Superior temporal gyrus (tissue), 1 donor: ENCODE data around the gene SELENON.

ENCODE experiments used
- DNase-seq: peaks from one replicate; pipeline ENCODE4 v3.0.0-alpha.2; 2016; ENCODE audit errors: extremely low spot score

Gene SELENON

DNA sequence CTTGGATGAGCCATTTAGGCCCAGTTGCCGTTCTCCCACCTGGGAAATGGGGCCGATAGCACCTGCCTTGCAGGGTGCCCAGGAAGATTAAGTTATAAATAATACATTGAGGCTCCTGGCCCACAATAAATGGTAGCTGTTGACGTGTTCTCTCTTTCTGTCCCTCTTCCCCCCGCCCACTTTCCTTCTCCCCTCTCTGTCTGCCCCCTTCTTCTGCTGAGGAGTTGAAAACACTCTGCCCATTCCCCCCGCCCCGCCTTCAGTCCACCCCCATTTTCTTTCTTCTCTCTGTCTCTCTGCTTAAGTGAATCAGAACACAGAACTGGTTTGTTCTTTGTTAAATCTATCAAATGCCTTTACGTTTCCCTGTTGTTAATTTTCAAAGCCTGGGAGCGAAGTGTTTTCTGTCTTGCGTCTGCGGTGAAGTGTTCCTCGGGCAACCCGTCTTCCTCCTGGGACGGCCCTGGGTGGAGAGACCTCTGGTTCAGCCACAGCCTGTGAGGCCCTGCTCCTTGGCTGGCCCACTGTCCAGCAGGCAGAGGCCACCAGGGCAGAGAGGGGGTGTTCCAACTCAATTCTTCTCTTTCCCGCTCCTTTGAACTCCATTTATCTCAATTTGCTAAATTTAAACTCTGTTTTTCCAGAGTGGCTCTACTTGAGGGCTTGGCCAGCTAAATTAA lies 29.3 kb upstream of the SELENON start:
- DNase-seq, result no peak

DNA sequence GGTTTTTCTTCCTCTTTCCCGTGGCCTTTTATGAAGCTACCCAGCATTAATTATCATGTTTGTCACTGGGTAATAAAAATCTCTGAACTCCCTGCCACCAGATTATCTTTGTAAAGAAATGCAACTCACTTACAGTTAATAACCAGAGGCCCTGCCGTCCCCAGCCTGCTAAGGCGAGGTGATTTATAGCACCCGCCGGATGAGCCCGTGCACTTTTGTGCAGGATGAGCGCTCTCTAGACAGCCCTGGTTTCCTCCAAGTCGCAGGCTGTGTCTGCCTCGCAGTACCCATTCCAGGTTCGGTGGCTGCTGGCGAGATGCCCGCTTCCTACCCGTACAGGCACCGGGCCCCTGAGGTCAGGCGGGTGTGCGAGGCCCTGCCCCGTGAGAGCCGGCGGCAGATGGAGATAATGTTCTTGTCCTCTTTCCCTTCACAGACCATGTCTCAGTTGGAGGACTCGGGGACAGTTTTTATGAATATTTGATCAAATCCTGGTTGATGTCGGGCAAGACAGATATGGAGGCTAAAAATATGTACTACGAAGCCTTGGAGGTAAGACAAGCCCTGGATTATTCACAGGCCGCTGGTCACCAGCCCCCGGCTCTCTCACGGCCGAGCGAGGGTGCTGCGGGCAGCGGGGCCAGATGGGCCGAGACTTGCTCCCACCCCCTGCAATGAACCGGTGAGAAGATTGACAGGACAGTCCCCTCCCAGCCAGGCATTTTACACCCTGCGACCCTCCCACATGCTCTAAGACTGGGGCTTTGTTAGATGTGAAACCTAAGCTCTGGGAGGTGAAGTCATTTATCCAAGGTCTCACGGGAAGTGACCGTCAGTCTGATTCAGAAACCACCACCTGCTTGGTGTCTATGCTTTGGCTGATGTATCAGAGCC lies 28.5 kb upstream of the SELENON start:
- no peak for DNase-seq

DNA sequence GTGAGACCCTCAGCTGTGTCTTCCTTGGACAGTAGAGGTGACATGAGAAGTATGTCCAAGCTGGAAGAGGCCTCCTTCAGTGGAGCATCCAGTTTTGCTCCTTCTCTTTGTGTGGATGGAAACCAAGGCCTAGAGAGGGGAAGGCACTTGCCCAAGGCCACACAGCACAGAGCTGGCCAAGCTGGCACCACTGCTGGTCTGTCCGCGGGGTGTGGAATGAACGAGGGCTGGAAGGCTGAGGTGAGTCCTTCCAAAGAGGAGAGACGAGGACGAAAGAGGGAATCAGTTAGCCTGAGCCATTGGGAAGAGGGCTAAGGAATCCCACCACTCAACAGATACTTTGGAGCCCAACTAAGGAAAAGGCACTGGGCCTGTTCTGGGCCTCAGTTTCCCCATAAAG lies 27.8 kb upstream of the SELENON start:
- DNase-seq, result no peak

DNA sequence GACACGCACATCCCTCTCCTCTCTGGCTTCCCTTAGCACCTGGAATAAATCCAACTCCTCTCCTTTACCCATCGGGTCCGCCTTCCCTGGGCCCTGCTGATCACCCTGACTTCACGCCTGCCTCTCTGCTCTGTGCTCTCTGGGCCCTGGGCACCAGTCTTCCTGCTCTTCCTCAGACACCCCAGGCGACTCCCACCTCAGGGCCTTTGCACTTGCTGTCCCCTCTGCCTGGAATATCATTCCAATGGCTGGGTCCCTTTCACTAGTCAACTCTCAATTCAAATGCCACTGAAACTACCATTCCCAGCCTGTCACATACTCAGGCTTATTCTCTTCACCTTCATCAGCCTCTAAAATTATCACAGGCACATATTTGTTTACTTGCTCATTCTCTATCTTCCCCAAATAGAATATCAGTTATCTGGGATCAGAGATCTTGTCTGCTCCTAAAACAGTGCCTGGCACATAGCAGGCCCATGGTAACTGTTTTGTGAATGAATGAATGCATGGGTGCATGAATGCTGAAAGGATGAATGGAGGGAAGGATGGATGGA lies 27.2 kb upstream of the SELENON start:
- DNase-seq, result no peak

DNA sequence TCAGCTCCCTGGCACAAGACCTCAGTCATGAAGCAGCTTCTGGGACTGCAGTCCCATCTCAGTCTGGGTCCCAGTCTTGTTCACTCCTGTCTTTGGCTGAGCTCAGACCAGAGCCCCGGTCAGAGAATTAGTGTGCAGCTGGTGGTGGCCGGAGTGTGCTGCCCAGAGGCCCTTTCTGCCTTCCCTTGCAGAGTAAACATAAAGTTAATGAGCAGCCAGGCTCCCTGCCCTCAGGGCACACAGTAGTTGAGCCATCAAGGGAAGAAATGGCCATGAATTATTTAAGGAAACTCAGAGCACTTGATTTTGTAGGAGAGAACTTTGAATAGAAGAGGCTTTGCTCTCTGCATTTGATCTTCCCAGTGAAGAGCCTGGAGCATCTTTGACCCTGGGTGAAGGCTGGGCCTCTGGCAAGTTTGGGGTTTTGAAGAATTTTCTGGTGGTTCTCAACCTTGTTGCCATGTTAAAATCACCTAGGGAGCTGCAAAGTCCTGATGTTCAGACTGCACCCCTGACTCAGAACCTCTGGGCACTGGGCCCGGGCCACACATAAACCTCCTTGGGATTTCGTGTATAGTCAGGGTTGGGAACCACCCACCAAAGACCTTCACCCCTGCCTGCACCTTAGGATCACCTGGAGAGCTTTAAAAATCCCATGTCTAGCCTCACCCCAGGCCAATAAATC lies 26.4 kb upstream of the SELENON start:
- no peak for DNase-seq

DNA sequence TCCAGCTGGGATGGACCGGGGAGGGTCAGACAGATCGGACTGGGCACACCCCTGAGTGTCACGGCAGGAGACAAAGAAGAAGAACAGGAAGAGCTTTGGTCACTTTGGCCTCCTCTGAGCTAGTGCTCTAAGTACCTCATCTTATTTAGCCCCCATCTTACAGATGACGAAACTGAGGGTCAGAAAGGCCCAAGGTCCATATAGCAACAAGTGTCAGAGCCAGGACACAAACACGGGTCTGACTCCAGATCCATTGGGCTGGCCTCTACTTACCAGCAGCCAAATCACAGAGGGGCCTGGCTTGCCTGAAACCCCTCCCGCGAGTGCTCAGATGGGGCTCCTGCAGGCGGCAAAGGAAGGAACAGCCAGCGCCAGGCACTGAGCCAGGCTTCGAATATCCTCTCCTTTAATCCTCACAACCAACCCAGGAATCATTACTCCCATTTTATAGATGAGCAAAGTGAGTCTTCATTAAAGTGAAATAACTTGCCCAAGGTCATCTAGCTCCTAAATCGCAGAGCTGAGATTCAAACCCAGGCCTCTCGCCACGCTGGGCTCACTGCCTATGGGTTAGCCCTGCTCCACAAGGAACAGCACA lies 25.7 kb upstream of the SELENON start:
- DNase-seq, result no peak

DNA sequence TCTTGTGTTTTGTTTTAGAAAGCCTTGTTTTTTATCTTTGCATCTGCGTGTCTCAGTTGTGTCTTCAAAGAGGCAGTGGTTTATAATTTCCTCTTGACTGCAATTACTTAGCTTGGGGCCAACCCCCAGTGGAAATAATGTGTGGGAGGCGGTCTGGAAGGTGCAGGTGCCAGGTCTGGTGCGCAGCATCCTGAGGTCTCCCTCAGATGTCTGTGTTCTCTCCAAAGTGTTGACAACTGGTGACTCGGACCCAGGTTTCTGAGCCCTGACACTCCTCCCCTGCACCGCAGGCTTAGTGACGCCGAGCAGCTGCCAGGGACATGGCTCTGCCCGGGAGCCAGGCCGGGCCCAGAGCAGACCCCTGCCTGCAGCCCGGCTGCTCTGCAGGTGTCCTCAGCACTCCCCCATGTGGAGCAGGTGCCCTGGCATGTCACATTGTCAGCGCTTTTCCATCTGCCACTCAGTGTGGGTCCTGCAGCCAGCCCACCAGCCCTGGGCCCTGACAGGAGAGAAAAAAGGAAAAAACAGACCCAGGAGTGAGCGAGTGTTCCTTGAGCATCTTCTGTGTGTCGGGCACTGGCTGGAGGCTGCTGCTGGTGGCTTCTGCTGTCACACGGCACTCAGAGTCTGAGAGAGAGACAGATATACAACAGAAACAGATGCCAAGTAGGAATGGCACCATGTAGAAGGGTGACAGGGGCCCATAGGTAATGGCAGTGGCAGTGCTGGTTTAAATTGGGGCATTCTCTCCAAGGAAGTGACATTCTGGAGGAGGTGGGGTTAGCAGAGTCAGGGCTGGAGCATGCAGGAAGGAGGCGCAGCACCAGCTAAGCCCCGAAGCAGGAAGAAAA lies 24.8 kb upstream of the SELENON start:
- no peak for DNase-seq

DNA sequence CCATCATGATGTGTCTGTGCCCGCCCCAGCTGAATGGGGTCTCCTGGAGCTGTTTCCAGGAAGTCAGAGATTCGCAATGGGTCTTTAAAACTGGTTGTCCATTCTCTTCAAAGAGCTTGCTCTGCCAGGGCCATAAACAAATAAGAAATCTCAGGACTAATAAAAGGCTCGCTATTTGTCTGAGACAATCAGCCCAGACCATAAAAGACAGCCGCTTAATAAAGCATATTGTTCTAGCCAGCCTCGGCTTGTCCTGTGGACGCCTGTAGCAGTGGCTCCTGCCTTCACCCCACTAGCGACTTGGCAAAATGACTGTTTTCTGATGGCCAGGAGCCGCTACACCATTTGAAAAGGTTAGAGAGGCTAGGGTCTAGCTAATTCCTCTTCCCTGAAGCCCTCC lies 20.6 kb upstream of the SELENON start:
- no peak for DNase-seq

DNA sequence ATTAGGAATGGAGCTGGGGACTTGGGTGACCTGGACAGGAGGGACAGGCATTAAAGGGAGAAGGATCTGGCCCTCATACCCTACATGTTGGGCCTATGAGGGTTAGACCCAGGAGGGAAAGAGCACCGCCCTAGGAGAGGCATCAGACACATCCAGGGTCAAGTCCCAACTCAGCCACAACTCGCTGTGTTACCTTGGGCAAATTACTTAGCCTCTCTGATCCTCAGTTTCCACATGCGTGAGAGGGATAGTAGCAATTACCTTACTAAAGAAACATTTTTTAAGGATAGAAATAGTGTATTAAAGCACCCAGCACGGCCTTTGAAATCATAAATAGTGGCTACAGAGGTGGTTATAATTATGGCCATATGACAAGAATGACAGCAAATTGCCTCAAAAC lies 20.1 kb upstream of the SELENON start:
- no peak for DNase-seq

DNA sequence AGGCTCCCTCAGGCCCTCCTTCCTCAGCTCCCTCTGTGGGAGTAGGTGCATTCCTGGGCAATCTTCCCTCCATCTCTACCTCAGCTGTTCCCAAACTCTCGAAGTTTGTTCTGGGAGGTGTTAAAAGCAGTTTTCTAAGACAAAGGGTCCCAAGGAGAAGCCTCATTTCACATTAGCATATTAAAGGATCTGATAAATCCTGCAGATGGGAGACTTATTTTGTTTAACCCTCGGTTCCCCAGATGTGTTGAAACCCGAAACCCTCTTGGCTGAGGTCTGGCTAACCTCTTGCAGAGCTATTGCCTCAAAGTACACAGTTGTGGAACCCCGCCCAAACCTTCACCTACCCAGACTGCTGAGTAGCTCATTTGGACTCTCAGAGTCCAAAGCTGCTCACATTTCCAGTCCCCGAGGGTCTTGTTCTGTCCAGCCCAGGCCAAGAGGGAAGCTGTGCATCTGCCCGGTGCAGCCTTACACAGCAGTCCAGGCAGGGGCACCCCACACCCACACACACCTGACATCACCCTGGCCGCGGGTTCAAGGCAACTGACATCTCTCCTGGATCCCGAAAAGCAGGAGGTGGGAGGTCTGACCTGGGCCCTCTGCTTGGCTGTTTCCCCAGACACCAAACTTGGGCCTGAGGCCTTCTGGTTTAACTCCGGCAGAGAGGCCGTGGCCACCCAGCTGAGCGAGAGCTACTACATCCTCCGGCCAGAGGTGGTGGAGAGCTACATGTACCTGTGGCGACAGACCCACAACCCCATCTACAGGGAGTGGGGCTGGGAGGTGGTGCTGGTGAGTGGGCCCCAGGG lies 19.5 kb upstream of the SELENON start:
- DNase-seq, result no peak

DNA sequence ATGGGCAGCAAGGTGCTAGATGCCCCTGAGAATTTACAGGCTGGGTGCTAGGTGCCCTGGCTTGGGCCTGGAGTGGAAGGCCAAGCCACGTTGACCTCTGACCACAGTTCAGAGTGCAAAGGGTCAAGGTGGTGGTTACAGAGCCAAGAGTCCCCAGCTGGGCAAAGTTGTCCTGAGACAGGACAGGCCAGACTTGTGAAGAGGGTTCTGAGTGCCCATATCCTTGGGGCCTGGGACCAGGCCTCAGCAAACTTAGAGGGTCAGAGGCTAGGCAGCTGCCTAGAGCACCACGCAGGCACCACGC lies 18.9 kb upstream of the SELENON start:
- no peak for DNase-seq

DNA sequence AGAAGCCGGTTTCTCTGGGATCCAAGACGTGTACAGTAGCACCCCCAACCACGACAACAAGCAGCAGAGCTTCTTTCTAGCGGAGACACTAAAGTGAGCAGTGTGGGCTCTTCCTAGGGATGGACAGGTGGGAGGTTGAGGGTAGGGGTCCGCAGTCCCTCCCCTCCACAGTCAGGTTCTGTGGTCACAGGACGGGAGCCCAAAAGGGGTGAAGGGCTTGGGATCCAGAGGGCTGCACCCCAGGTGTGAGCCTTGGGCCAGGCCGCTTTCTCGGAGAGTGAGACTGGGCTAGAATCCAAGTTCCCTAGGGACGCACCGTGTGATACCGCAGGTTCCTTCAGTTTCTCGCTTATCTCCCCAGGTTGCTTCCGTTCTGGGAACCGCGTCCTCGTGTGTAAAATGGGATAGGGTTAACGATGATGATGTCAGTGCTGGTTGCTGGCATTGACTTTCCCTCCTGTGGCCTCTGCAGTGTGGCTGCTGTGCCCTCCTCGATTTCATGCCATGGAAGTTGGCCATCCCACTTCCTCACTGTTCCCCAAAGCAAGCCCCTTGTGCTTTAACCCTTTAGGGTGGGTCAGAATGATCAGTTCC lies 17.3 kb upstream of the SELENON start:
- no peak for DNase-seq

DNA sequence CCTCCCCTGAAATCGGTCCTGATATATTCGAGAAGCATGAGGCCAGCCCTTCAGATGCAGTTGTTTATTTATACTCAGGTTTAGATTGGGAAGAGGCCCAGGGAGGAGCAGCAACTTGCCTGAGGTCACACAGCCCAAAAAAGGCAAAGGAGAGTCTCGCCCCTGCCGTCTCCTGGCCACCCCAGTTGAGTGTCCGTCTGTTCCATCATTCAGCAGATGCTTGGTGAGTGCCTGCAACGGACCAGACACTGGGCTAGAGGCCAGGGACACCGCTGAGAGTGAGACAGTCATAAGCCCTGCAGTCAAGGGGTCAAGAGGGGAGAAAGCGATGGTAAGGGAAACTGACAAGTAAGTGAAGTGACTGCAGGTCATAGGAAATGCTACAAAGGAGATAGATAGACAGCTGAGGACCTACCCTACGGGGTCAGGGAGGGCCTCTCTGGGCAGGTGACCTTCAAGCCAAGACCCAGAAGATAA lies 15.4 kb upstream of the SELENON start:
- DNase-seq, result no peak

DNA sequence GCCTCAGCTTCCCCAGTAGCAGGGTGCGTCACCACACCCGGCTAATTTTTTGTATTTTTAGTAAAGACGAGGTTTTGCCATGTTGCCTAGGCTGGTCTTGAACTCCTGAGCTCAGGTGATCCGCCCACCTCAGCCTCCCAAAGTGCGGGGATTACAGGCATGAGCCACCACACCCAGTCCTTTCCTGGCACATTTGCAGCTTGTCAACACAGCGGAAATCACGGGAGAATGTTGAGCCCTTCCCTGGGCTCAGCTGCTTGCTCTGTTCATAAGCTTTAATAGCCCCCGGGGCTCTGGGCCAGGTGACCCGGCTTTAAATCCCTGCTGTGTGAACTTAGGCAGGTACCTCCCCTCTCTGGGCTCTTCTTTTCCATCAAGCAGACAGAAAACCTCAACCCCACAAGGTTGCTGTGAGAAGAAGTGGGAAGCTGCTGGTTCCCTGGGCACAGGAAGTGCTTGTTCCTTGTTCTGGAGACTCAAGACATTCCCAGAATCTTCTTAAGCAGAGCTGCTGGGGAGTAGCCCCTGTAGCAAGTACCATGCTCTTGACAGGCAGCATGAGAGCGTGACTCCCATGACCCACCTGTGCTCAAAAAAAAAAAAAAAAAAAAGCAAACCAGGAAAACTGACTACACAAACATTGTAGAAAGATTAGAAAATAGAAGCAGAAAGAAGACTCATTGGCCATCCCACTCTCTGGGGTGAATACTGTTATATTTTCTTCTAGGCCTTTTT lies 14.5 kb upstream of the SELENON start:
- DNase-seq, result no peak

DNA sequence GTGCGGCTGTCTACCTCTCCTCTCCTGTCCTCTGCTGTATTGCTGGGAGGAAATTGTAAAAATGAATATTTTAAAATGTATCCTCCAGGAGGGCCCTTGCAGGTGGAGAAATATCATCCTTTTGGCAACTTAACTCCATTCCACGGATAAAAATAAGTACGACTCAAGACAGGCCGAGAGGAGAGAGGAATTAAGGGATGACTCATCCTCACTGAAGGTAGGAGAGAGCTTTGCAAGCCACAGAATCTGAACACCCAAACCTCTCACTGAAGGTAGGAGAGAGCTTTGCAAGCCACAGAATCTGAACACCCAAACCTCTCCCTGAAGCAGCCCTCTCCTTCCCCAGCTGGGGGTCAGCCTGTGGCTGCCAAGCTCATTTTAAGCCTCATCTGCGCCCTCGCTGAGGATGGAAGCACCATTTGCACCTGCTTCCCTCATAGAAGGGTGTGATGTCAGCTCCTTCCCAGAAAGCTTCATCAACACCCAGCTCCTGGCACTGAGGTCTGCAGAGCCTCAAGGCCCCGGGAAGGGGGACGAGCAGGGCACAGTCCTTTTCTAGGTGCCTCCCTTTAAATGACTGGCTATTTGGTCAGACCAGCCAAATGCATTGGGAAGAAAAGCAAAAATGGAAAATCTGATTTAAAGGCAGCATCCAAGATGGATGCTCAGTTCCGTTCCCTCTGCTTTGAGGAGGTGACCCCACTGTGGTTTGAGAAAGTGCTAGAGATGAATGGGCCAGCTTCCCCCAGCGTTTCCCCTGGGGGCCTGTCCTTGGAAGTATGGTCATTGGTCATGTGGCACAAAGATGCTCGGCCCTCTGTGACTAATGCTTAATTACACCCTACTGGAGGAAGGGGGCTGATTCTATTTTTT lies 12.9 kb upstream of the SELENON start:
- peak; percentile 45 for DNase-seq

DNA sequence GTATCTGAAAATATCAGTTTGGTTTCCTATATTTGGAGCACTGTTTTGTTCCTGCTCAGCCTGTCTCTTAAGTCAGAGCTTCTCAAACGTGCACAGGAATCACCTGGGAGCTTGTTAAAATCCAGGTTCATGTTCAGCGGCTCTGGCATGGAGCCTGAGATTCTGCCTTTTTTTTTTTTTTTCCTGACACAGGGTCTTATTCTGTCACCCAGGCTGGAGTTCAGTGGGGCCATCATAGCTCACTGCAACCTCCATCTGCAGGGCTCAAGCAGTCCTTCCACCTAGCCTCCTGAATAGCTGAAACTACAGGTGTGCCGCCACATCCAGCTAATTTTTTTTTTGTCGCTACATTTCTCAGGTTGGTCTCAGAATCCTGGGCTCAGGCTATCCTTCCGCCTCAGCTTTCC lies 12.2 kb upstream of the SELENON start:
- no peak for DNase-seq

DNA sequence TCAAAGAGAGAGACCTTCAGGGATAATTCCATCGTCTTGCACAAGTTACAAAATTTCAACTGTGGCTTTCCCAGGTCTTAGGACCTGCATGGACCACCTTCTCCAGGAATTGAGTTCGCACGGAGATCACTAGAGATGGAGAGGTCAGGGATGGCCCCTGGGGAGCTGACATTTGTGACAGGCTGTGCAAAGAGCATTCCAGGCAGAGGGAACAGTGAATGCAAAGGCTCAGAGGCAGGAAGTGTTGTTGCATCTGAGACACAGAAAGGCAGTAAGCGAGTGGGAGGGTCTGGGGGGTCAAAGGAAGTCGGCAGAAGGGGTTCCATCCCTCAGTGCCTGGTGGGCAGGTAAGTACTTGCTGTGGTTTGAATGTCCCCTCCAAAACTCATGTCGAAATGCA lies 9.5 kb upstream of the SELENON start:
- no peak for DNase-seq

DNA sequence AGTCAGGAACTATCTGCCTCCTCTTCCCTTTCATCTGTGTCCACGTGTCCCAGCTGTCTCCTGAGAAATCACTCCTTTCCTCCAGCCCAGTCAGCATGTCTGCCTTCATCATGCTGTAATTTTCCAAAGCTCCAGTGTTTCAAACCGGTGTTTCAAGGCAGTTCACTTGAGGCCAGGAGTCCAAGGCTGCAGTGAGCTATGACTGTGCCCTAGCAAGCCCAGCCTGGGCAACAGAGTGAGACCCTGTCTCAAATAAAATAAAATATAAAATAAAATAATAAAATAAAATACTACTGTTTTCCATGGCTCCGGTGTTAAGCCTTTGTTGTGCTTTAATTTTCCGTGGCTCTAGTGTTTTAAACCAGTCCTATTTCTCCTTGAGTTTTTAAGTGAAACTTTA lies 7.9 kb upstream of the SELENON start:
- peak; percentile 30 for DNase-seq
